B cell (primary cell): ENCODE results near the gene UNCX.

ENCODE experiments used
- CTCF ChIP-seq: fragments of 200-600 bp; IDR thresholded peaks from one replicate; pipeline ENCODE4 v1.8.0; 2022; ENCODE audit warnings: antibody characterized with exemption, mild to moderate bottlenecking
- EZH2 ChIP-seq: IDR thresholded peaks from 2 replicates; pipeline ENCODE4 v1.6.1; 2012; ENCODE audit warnings: borderline replicate concordance, low read depth, mild to moderate bottlenecking, moderate library complexity, low read length; ENCODE audit not compliant: insufficient read depth, poor library complexity, severe bottlenecking

GRCh38 chr7:1238450-1238882 lies 5.8 kb downstream of the UNCX start:
- TF ChIP-seq CTCF (no peak), EZH2 (no peak)
